KBM-7 (cell line): ENCODE measurements around the gene RAB21.
"Not testable (repeated sequence)": the region's sequence is repeated elsewhere in the genome, so short reads cannot be mapped to it uniquely, and the experiment has no call there.

ENCODE experiments used
- DNase-seq: peaks from one replicate; pipeline ENCODE4 v3.0.0-alpha.2; 2015
- in situ Hi-C: fragments of 300-500 bp; cut with MboI; formaldehyde crosslinking; loops from 2 replicates; pipeline ENCODE4 v1.14.3; 2020; ENCODE audit warnings: low sequenced_read_pairs, low pct_unique_long_range_greater_than_20kb, mixed read lengths

The RAB21 gene

DNA sequence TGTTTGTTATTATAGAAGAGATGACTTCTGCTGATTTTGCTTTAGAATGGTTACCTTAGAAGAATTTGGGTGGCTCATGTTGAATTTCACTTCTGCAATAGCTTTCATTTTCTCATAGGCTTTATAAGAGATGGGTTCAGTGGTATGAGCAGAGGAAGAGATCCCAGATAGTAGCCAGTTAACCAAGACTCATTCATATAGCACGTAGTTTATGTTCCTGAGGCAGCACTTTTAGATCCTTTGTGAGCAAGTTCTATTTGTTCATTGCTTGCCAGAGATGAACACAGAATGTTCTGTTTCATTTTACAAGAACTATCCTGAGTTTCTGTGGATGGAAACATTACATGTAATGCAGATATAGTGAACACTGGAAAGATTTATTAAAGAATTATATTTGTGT is 32.2 kb downstream of the RAB21 start:
- in situ Hi-C loops: no loop called here
- no peak for DNase-seq

DNA sequence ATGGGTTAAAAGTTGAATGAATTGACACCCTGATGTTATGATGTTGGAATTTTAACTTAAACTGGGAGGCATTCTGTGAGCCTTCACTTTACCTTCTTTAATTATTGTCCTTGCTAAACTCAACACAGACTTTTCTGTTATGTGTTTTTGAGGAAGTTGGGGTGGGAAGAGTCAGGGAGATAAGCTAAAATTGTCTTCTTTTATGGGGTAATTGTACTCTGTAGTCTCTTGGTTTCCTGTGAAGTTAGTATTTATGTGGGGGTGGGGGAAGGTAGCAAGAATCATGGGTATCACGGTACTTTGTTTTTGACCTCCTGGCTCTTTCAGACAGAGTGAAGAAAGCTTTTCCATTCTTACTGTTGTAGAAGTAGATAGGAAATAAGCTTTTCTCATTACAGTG is 32.9 kb downstream of the RAB21 start:
- in situ Hi-C loops: no loop called here
- peak; percentile 98 for DNase-seq

DNA sequence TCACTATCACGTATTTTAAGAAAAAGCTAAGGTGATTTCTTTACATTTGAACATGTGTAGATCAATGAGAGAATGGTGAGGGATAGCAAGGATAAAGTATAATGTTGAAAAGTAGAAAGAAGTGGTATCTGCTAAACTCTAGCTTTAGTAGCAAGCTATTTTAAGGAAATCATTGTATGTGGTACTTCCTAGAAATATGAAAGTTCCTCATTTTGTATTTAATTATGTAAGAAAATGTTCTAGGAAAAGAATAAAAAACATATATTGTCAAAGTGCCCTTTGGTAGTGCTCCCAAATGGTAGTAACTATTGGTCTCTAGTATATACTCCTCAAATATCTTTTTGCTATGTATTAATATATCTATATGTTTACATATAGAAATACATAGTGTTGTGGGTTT is 35.7 kb downstream of the RAB21 start:
- in situ Hi-C loops: no loop called here
- DNase-seq: peak; percentile 71

DNA sequence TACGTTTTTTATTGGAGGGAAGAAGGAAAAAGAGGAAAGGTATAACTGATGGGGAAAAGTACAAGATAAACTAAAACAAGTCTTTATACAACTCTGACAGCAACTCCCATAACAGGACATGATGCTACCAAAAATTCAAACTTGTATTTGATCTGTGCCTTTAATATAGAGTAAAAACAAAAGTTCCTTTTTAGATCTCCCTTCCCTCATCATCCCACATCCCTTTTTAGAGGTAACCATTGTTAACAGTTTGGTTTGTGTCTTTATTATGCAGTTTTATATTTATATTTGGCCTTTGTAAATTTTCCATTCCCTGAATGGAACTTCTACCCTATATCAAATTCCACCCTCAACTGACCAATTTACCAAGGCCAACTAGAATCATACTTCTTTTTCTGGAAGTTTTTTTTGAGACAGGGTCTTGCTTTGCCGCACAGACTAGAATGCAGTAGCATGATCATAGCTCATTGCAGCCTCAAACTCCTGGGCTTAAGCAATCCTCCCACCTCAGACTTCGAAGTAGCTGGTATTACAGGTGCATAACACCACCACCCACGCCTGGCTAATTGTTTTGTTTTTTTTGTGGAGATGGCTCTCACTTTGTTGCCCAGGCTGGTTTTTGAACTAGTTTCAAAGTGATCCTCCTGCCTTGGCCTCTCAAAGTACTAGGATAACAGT is 36.9 kb downstream of the RAB21 start:
- in situ Hi-C loops: no loop called here
- DNase-seq: no peak

DNA sequence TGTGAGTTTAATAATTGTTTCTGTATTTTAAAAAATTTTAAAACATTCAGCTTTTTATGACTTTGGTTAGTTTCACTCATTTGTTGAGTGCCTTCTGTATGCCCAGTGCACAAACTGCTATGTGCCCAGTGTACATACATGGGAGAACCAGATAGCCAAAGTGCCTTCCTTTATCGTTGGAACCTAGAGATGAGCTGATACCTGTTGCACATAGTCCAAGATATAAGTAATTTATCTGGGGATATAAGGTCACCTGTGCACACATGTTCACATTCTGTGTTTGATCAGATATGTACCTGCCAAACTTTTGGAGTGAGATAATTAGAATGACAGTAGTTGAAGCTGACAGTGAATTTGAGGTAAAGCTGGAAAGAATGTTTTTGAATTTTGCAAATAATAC is 37.9 kb downstream of the RAB21 start:
- no peak for DNase-seq
- in situ Hi-C loops: no loop called here

DNA sequence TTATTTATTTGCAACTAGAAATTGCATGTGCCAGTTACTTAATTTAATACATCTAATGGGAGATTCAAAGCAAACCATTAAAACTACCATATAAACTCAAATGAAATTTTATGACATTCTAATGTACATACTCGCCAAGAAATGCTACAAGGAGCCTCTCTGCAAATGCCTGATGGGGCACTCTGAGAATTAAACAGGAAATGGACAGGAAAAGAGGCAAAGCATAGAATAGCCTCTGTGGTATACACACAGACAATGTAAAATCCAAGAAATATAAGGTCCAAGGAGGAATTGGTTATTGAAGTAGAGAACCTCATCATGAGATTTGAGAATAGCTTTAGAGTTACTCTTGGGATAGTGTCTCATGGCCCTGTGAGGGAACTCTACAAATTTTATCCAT is 41.2 kb downstream of the RAB21 start:
- in situ Hi-C loops: no loop called here
- DNase-seq: peak; percentile 39

DNA sequence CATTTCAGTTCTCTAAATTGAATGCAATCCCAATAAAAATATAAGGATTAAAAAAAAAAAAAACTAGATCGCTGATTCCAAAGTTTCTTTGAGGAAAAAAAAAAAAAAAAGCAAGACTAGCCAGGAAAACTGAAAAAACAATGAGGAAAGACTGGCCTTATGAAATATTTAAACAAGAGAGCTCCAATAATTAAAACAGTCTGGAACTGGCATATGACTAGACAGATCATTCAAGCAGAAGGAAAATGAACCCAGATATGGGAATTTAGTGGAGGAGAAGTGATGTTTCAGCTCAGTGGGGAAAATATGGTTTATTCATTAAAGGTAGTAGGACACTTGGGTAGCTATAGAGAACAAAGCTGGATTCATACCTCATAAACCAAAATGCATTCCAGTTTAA is 42.9 kb downstream of the RAB21 start:
- in situ Hi-C loops: no loop called here
- no peak for DNase-seq

DNA sequence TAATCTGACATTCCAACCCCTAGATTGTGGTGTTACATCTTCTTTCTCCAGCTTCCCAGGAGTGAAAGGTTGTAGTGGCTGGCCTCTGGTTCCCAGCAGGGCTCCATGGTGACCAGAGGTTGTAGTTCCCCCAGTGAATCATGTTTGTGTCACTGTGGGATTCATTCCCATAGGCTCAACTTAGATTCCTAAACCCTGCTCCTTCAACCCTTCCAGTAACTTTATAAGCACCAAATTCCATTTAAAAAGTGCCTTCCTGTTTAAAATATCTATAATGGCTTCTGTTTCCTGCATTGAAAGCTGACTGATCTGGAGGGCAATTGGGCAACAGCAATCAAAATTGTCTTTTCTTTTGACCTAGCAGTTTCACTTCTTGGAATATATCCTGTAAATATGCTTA is 44.4 kb downstream of the RAB21 start:
- DNase-seq: peak; percentile 53
- in situ Hi-C loops: no loop called here

DNA sequence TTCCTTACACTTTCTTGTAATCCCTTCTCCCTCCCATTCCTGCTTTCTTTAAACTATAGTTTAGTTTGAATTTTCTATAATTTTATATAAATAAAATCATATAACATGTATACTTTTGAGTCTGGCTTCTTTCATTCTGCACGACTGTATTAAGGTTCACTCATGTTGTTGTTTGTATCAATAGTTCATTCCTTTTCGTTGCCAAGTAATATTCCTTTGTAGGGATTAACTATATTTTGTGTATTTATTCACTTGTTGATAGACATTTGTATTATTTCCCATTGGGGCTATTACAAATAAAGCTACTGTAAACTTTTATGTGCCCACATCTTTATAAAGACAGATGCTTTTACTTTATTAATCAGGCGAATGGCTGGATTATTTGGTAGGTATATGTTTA is 45.5 kb downstream of the RAB21 start:
- in situ Hi-C loops: no loop called here
- DNase-seq: no peak

DNA sequence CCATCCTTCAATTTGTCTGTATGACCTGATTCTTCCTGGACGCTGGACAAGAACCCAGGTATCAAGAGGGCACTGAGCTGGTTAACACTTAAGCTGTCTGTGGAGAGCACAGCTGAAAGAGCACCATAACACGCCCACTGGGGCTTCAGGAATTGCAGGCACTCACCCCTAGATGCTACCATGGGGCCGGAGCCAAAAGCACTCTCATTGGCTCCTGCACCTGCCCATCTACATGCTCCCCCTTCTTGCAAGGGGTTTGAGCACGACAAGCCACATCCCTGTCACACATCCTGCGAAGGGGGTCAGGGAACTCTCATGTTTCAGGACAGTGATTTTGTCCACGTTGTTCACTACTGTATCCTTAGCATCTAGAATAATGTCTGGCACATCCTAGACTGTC is 49.8 kb downstream of the RAB21 start:
- DNase-seq: no peak
- in situ Hi-C loops: no loop called here

DNA sequence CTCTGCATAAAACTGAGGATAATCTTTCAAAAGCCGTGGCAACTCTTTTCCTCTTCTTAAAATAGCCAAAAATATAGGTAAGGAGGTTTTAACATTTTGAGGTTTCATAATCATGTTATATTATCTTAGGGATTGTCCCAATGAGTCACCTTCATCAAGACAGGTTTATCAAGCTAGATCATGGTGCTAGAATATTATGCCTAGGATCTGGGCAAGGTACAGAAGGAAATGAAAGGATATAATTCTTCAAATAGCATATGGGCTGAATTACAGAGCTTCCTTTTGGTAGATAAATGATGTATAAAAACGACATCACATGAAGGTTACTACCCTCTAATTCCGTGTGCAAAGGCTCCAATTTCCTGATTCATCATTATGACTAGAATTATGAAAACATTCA is 56.3 kb downstream of the RAB21 start:
- DNase-seq: no peak
- in situ Hi-C loops: no loop called here

DNA sequence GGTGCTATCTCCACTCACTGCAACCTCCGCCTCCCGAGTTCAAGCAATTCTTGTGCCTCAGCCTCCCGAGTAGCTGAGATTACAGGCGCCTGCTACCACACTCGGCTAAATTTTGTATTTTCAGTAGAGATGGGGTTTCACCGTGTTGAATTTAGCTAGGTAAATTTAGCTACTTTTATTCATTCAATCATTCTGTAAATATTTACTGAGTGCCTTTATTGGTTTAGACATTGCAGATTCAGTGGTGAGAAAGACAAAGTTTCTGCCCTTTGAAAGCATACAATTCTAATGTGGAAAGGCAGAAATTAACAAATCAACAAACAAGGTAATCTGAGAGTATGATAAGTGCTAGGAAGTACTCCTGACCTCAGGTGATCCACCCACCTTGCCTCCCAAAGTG is 60.6 kb downstream of the RAB21 start:
- in situ Hi-C loops, DNase-seq: not testable (repeated sequence)

DNA sequence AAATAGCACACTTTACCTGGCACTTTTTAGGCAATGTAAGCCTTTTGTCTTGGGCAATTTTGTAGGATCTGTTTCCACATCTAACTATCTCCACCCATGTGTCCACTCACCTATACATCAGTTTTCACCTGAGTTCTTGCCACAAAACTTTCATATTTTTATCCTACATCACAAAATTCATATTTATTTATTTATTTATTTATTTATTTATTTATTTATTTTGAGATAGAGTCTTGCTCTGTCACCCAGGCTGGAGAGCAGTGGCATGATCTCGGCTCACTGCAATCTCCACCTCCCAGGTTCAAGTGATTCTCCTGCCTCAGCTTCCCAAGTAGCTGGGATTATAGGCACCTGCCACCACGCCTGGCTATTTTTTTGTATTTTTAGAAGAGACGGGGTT is 67.4 kb downstream of the RAB21 start:
- DNase-seq, in situ Hi-C loops: not testable (repeated sequence)

DNA sequence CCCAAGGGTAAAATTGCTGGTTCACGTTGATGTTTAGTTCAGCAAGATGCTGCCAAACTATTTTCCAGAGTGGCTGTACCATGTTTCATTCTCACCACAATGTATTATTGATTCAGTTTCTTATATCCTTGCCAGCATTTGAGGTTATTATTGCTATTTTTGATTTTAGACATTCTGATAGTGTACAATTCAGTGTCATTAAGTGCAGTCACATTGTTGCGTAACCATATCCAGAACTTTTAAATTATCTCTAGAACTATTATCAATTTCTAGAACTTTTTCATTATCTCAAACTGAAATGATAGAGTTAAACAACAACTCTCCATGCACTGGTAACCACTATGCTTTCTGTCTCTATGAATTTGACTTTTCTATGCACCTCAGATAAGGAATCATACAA is 74.2 kb downstream of the RAB21 start:
- DNase-seq: no peak
- in situ Hi-C loops: no loop called here

DNA sequence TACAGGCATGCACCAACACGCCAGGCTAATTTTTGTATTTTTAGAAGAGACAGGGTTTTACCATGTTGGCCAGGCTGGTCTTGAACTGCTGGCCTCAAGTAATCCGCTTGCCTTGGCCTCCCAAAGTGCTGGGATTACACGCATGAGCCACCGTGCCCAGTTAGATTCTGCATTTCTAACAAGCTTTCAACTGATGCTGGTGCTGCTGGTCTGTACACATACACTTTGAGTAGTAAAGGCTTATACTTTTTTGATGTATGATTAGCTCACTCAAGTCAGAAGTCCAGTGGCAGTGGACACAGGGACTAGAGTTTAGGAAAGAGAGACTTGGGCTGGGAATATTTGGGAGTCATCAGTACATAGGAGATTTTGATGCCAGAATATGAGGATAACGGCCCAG is 82.7 kb downstream of the RAB21 start:
- in situ Hi-C loops: no loop called here
- no peak for DNase-seq

DNA sequence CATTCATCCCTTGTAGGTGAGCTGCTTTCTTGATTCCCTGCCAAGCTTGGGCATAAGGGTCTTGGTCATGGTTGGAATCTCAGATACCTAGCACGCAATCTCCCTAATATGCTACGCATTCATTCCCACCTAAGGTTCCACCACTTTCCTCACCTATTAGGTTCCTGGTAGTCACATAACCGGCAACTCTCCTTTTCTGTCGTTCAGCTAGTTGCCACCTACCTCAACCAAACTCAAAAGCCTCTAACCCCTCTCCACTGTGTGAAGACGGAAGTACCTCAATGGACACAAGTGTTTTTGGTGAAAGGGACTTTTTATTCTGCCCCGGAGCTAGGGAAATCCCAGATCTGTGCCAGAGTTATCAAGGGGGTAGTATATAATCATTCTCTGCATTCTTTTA is 83.6 kb downstream of the RAB21 start:
- in situ Hi-C loops: no loop called here
- no peak for DNase-seq

DNA sequence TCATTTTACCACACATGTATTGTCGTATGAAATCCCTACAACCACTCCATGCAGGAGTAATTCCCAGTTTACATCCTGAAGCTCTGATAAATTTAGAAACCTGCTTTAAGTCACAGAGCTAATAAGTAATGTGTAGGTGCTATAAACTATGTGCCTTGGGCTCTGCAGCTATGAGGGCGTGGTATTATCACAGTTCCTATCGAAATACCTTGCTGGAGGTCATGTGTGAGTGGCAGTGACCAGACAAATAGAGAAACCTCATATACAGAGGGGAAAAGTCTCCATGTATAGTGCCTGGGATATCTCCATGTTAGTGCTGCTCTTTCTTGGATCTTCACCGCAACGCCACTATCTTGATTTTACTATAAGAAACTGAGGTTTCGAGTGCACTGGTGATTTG is 84.0 kb downstream of the RAB21 start:
- in situ Hi-C loops: no loop called here
- no peak for DNase-seq

DNA sequence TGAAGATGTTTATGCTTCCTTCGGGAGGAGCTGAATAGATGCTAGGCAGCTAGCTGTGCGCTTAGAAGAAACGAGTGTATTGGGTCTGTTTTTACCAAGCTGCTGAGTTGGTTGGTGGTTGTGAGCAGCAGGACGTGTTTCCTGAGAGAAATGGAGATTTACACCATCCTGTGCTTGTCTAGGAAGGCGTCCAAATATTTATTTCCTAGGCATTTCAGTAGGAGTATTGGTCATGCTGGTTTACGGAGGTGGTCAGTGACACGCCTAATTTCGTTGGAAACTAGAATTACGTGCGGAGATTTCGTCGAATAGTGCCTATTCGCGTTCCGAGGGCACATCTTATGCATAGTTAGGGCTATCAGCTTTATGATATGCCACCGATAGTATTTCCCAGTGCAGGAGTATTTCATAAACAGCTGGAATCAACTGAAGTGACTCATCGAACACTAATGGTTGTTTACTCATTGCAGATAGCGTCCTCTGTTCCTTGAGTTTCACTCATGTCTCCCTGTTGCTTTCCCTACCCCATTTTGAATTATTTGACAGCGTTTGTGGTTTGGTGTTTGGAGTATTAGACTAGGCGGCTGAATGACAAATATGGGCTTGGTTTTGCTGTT is 85.7 kb downstream of the RAB21 start:
- DNase-seq: peak; percentile 38
- in situ Hi-C loops: no loop called here

DNA sequence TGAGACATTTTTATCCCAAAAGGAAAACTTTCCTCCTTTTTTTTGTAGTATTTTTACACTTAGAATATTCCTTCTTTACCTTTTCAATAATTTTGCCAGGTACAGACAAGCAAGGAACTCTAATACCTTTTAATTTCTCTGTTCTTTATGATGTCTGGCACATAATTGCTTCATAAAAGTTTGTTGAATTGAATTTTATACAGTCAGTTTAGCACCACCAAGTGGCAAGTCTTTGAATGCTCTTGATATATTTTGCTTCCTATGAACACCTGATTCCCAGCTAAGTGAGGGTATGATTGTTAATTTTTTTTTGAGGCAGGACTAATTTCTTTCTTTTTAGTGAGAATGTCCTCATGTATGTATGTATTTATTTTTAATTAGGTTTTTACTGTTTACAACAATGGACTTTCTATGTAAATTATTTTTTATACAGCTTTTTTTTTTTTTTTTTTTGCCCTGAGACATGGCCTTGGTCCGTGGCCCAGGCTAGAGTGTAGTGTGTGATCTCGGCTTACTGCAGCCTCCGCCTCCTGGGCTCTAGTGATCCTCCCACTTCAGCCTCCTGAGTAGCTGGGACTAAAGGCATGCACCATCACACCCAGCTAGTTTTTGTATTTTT is 91.8 kb downstream of the RAB21 start:
- peak; percentile 74 for DNase-seq

DNA sequence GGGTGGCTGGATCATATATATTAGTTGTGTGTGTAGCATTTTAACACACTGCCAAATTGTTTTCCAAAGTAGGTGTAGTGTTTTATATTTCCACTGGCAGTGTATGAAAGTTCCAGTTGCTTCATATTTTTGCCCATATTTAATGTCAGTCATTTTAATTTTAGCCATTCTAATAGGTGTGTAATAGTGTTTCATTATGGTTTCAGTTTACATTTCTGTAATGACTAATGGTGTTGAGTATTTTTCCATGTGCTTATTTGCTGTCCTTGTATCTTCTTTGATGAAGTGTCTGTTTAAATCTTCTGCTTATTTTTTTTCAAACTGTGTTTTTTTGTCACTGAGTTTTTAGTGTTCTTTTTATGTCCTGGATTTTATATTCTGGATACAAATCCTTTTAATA is 93.5 kb downstream of the RAB21 start:
- no peak for DNase-seq
- in situ Hi-C loops: no loop called here

More for the DNA sequence above, 91.8 kb downstream of the RAB21 start:
- in situ Hi-C loops: no loop called here
